RWPE2 (cell line): Measurements from ENCODE around the gene CALR.

Experiments used
- ATAC-seq: fragments of 200-7000 bp; cut with Tn5 transposase; 3 replicates; pipeline ENCODE4 v1.9.1; 2021; ENCODE audit warnings: low read depth
- DNase-seq: peaks from one replicate; pipeline ENCODE4 v3.0.0-alpha.2; 2020; ENCODE audit warnings: low spot score
- H3K27ac ChIP-seq: fragments of 450-650 bp; 2 replicates; pipeline ENCODE4 v1.5.1; 2017; ENCODE audit warnings: mild to moderate bottlenecking; ENCODE audit not compliant: poor library complexity, severe bottlenecking
- H3K27me3 ChIP-seq: fragments of 250-450 bp; sonication (Bioruptor Pico); 2 replicates; pipeline ENCODE4 v1.5.1; 2021; ENCODE audit warnings: mild to moderate bottlenecking, moderate library complexity; ENCODE audit not compliant: insufficient read depth, poor library complexity, severe bottlenecking
- H3K36me3 ChIP-seq: fragments of 250-450 bp; sonication (Bioruptor Pico); 2 replicates; pipeline ENCODE4 v1.5.1; 2020; ENCODE audit warnings: low read depth, mild to moderate bottlenecking, moderate library complexity
- H3K4me1 ChIP-seq: fragments of 250-450 bp; sonication (Bioruptor Pico); 2 replicates; pipeline ENCODE4 v1.5.1; 2021; ENCODE audit warnings: mild to moderate bottlenecking, moderate library complexity; ENCODE audit not compliant: insufficient read depth, poor library complexity, severe bottlenecking
- H3K4me3 ChIP-seq: fragments of 250-450 bp; sonication (Bioruptor Pico); 2 replicates; pipeline ENCODE4 v1.5.1; 2021; ENCODE audit warnings: mild to moderate bottlenecking, moderate library complexity; ENCODE audit not compliant: severe bottlenecking
- H3K9me3 ChIP-seq: fragments of 250-450 bp; sonication (Bioruptor Pico); 2 replicates; pipeline ENCODE4 v1.5.1; 2021; ENCODE audit warnings: mild to moderate bottlenecking, moderate library complexity; ENCODE audit not compliant: severe bottlenecking
- CTCF ChIP-seq: fragments of 450-650 bp; IDR thresholded peaks from one replicate; pipeline ENCODE4 v1.5.1; 2017; ENCODE audit warnings: mild to moderate bottlenecking, moderate library complexity; ENCODE audit not compliant: poor library complexity, severe bottlenecking

The CALR gene

GRCh38 chr19:12984143-12984627 is 45.8 kb downstream of the CALR start:
- no peaks in the 10 kb centered on the region for H3K9me3 ChIP-seq
- no peak for DNase-seq
- no peak overlapping the region for H3K4me3 ChIP-seq
- H3K27me3 ChIP-seq: no peaks in the 10 kb centered on the region
- TF ChIP-seq CTCF: no peak
- H3K36me3 ChIP-seq: no peaks in the 10 kb centered on the region
- no peak overlapping the region for H3K27ac ChIP-seq
- ATAC-seq: no peak
- H3K4me1 ChIP-seq: no peaks in the 10 kb centered on the region

GRCh38 chr19:12984683-12985048 is 46.3 kb downstream of the CALR start:
- ATAC-seq (no peak), DNase-seq (no peak)
- H3K4me1 ChIP-seq: no peaks in the 10 kb centered on the region
- no peak for TF ChIP-seq CTCF
- H3K27ac ChIP-seq: no peak overlapping the region
- H3K27me3 ChIP-seq: no peaks in the 10 kb centered on the region
- no peak overlapping the region for H3K4me3 ChIP-seq
- H3K9me3 ChIP-seq: no peaks in the 10 kb centered on the region
- H3K36me3 ChIP-seq: no peaks in the 10 kb centered on the region

GRCh38 chr19:12985049-12985776 is 46.8 kb downstream of the CALR start:
- ATAC-seq: no peak
- H3K4me3 ChIP-seq: no peak overlapping the region
- TF ChIP-seq CTCF: no peak
- no peaks in the 10 kb centered on the region for H3K27me3 ChIP-seq
- no peak for DNase-seq
- no peaks in the 10 kb centered on the region for H3K9me3 ChIP-seq
- no peak overlapping the region for H3K27ac ChIP-seq
- no peaks in the 10 kb centered on the region for H3K4me1 ChIP-seq
- H3K36me3 ChIP-seq: no peaks in the 10 kb centered on the region

GRCh38 chr19:12986726-12987125 is 48.3 kb downstream of the CALR start:
- no peak for ATAC-seq
- DNase-seq: no peak
- TF ChIP-seq CTCF: no peak
- Histone ChIP-seq H3K4me3 (no peak overlapping the region), H3K36me3 (no peaks in the 10 kb centered on the region), H3K27ac (no peak overlapping the region), H3K9me3 (no peaks in the 10 kb centered on the region), H3K27me3 (no peaks in the 10 kb centered on the region), H3K4me1 (no peaks in the 10 kb centered on the region)

- no peak for TF ChIP-seq CTCF
- no peak for ATAC-seq
- Histone ChIP-seq H3K4me1 (no peaks in the 10 kb centered on the region), H3K27me3 (no peaks in the 10 kb centered on the region), H3K27ac (no peak overlapping the region), H3K36me3 (no peaks in the 10 kb centered on the region), H3K4me3 (no peak overlapping the region), H3K9me3 (no peaks in the 10 kb centered on the region)
- no peak for DNase-seq
Observed at GRCh38 chr19:12987190-12987589, 48.8 kb downstream of the CALR start.
